ENCODE results near the gene BAIAP2.

BAIAP2 gene

GRCh38 chr17:81034779-81035520 lies at the start of gene BAIAP2:
Gene BAIAP2 (plus strand): TSS chr17:81035151. CDS start chr17:81035255, 104 bp downstream.
- in situ Hi-C loops (cut with MboI; ENCODE audit: low sequenced_read_pairs) = no loop called here

GRCh38 chr17:80986046-80986445 lies 48.9 kb upstream of the BAIAP2 start:
- in situ Hi-C loops (cut with MboI; ENCODE audit: low sequenced_read_pairs) = no loop called here

- in situ Hi-C loops (cut with MboI; ENCODE audit: low sequenced_read_pairs) = no loop called here
Measured at GRCh38 chr17:80986816-80987475, 48.0 kb upstream of the BAIAP2 start.

- in situ Hi-C loops (cut with MboI; ENCODE audit: low sequenced_read_pairs) = no loop called here
Measured at GRCh38 chr17:80987941-80988461, 47.0 kb upstream of the BAIAP2 start.

- in situ Hi-C loops (cut with MboI; ENCODE audit: low sequenced_read_pairs) = no loop called here
Measured at GRCh38 chr17:80989586-80989913, 45.4 kb upstream of the BAIAP2 start.

- in situ Hi-C loops (cut with MboI; ENCODE audit: low sequenced_read_pairs) = no loop called here
Measured at GRCh38 chr17:80990921-80991644, 43.9 kb upstream of the BAIAP2 start.

- in situ Hi-C loops (cut with MboI; ENCODE audit: low sequenced_read_pairs) = no loop called here
Measured at GRCh38 chr17:80991645-80992076, 43.3 kb upstream of the BAIAP2 start, which contains the start of gene CHMP6. Gene CHMP6 (plus strand): TSS chr17:80991841. CDS start chr17:80991919, 78 bp downstream.

GRCh38 chr17:80992077-80992947 lies 42.6 kb upstream of the BAIAP2 start:
- in situ Hi-C loops (cut with MboI; ENCODE audit: low sequenced_read_pairs) = no loop called here

GRCh38 chr17:80992948-80993624 lies 41.9 kb upstream of the BAIAP2 start:
- in situ Hi-C loops (cut with MboI; ENCODE audit: low sequenced_read_pairs) = no loop called here

- in situ Hi-C loops (cut with MboI; ENCODE audit: low sequenced_read_pairs) = no loop called here
Measured at GRCh38 chr17:80995131-80995530, 39.8 kb upstream of the BAIAP2 start.

- in situ Hi-C loops (cut with MboI; ENCODE audit: low sequenced_read_pairs) = no loop called here
Measured at GRCh38 chr17:80996422-80997305, 38.3 kb upstream of the BAIAP2 start.

GRCh38 chr17:80997424-80998117 lies 37.4 kb upstream of the BAIAP2 start:
- in situ Hi-C loops (cut with MboI; ENCODE audit: low sequenced_read_pairs) = no loop called here

GRCh38 chr17:80998118-80998747 lies 36.7 kb upstream of the BAIAP2 start:
- in situ Hi-C loops (cut with MboI; ENCODE audit: low sequenced_read_pairs) = no loop called here

GRCh38 chr17:80998748-80999535 lies 36.0 kb upstream of the BAIAP2 start:
- in situ Hi-C loops (cut with MboI; ENCODE audit: low sequenced_read_pairs) = no loop called here

- in situ Hi-C loops (cut with MboI; ENCODE audit: low sequenced_read_pairs) = no loop called here
Measured at GRCh38 chr17:80999536-81000333, 35.2 kb upstream of the BAIAP2 start.

GRCh38 chr17:81000334-81000630 lies 34.7 kb upstream of the BAIAP2 start:
- in situ Hi-C loops (cut with MboI; ENCODE audit: low sequenced_read_pairs) = no loop called here
